HepG2 (cell line): Measurements from ENCODE around the gene FXN.

ENCODE experiments used
- JUNB ChIP-seq: sonication (generic); formaldehyde crosslinking; IDR thresholded peaks from 2 replicates; pipeline ENCODE4 v1.8.0; 2022; ENCODE audit warnings: missing genetic modification reagents, mild to moderate bottlenecking, borderline replicate concordance
- RERE ChIP-seq: IDR thresholded peaks from 2 replicates; pipeline ENCODE4 v1.6.1; 2016; ENCODE audit warnings: low read depth, missing genetic modification reagents, missing compliant biosample characterization
- SETDB1 ChIP-seq: sonication (generic); formaldehyde crosslinking; IDR thresholded peaks from 2 replicates; pipeline ENCODE4 v1.5.1; 2020; ENCODE audit warnings: missing genetic modification reagents, mild to moderate bottlenecking, borderline replicate concordance

DNA sequence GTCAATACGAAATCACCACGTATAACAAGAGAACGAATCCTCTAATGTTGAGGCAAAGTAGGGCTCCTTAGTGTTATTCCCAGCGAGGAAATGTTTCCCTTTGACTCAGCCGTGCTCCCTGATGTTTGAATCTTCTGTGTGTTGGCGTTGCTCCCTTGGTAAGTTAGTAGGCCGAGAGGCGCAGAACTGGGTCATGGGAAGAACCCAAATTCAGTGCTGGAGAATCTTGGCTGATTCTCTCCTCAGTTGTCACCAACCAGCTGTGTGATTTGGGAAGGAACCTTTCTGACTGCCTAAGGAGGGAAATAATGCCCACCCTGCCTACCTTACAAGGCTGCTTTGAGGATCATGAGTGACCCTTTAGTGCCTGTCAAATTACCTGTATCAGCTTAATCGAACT is 44.1 kb upstream of the FXN start:
- TF ChIP-seq SETDB1 (CRISPR knock-in tag) (no peak), JUNB (no peak), RERE (CRISPR knock-in tag) (no peak)
